ENCODE measurements around the gene BLOC1S2.
"Not testable (repeated sequence)": the region's sequence is repeated elsewhere in the genome, so short reads cannot be mapped to it uniquely, and the experiment has no call there.

BLOC1S2 gene

GRCh38 chr10:100286051-100287033, at the start of gene BLOC1S2:
Gene BLOC1S2, minus strand, starts transcription at chr10:100286680. Its CDS starts 21 bp downstream, at chr10:100286659.
- FAIRE-seq = no peak

GRCh38 chr10:100334762-100335161, 48.3 kb upstream of the BLOC1S2 start:
- FAIRE-seq = no peak

DNA sequence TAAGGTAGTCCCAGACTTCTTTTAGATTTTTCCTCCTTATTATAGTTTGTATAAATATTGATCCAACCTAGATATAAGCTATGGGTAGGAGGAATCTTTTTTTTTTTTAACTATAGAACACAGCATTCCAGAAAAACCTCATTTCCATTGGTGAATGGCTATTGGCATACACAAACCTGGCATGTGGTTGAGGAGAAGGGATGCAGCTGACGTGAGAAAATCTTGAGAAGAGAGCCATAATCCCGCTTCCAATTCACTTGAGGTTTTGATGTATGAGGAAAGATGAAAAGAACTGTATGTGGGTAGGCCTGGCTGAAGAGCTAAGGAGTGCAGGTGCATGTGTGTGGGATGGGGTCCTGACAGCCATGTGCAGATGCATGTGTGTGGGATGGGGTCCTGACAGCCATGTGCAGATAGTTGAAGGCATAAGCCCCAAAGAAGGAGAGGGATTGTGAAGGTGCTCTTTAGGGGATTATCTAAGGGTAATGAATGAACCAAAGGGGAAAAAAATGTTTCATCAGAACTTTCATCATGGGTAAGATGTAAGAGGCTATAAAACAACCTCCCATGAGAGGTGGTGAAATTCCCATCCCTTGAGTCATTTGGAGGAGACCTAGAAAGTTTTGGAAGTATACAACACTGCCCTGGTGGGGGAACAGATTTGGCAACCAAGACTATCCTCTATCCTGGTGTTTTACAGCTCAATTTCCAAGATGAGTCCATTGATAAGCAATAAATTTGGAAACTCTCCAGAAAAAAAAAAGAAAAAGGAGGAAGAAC, 47.4 kb upstream of the BLOC1S2 start:
- no peak for FAIRE-seq

DNA sequence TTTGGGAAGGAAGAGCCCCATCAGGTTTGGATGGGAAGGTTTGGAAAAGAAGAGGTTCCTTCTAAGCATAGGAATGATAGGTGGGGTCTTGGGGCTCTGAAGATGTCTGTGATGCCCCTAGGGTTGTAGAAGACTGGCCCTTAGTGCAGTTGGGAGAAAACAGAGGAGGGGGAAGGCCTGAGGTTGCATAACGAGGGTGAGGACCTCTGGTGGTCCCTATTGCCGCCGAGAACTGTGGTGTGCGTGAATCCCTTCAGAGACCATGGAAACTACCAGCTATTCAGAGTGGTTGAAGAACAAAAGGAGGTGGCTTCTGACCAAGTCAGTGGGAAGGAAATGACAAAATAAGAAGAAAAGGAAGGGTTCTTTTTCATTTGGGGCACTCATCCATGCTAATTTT, 46.6 kb upstream of the BLOC1S2 start:
- FAIRE-seq = no peak

DNA sequence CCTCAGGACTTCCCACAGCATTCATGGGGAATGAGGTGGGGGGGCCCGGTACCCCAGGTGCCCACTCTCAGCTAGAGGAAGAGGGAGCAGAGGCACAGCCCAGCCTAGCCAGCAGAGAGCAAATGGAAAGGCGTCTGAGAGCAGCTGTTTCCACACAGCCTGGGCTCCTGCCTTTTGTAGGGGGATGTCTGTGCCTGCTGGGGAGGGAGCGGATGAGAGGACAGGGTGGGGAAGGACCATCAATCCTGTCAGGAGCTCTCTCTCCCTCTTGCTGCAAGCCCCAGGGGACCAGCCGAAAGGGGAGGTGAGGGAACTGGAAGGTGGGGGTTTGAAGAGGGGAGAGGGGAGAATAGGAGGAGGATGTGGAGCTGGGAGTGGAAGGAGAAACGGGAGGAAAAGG, 43.6 kb upstream of the BLOC1S2 start, which contains the start of gene PKD2L1:
TSS of gene PKD2L1 (minus strand) at position 150 of the 400 bp plus-strand sequence. CDS start at position 25, 125 bp downstream.
- no peak for FAIRE-seq

- no peak for FAIRE-seq
Measured at GRCh38 chr10:100328198-100328597, 41.7 kb upstream of the BLOC1S2 start.

DNA sequence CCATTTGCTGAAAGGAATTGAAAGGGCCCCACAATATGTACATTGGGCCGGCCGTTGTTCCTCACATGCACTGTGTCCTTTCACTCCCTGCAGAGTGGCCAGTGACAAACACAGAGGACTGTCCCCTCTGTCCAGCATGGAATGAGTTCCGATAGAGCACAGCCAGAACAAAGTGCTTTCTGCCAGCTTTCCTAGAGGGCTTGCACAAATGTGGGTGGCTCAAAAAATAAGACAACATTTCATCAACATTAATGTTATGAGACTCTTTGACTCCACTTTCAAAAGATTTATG, 41.2 kb upstream of the BLOC1S2 start:
- FAIRE-seq = no peak

DNA sequence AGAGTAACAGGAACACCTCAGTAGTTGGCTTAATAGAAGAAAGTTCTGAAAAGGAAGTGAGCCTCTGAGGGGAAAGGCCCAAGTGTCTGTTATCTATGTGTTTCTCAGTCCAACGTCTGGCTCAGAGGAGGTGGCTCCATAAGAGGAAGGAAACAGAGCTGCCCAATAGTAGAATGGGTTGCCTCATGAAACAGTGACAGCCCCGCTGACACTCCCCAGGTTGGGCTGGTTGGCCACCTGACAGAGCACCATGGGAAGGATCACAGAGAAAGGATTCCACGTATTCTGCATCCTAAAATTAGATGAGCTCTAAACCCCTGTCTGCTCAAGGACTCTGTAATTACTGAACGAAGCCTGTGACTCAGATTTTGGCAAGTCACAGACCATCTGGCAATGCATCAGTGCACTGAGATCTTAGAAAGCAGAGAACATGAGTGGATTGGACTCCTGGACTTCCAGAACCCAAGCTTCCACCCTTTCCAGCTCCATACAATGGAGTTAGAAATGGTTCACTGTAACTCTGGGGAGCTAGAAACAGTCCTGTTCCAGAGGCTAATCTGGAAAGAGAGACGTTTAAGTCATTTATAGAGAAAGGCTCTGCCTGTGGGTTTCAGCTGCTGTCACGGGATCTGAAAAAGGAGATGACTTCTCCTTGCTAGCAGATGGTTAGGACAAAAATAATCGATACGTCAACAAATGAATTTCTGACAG, 40.7 kb upstream of the BLOC1S2 start:
- FAIRE-seq = no peak

DNA sequence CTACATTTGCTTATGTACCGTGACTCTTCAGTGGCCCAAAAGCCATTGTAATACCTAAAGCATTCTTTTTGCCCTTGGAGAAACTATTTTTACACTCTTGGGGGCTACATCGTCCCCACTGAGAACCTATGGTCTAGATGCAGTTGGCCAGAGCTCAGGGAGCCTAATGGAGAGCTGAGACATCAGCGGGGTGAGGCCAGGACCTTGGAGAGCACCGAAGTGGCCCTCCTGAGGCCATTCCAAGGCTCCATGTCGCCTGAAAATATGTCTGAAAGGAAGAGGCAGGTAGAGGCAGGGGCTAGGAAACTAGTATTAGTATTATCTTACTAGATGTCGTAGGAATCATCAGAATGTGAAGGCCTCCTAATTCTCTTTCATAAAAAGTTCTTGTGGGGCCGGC, 38.7 kb upstream of the BLOC1S2 start:
- no peak for FAIRE-seq

GRCh38 chr10:100319707-100320402, 33.4 kb upstream of the BLOC1S2 start:
- no peak for FAIRE-seq

GRCh38 chr10:100318207-100318606, 31.7 kb upstream of the BLOC1S2 start:
- no peak for FAIRE-seq

DNA sequence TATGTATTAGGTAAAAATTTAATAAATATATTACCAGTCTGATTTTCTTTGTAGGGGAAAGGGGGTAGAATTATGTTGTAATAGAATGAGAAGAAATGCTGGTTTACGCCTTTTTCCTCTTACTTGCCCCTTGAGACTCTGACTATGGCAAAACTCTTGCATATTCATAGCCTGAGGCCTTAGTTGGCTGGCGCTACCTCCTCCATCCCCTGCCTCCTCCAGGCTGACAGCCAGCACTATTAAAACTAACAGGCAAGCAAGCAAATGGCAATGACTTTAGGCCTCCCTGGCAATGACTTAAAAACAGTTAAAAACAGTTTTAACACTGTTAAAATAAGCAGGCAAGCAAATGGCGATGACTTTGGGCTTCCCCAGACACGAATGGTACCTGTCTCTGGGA, 29.1 kb upstream of the BLOC1S2 start:
- FAIRE-seq = no peak

GRCh38 chr10:100311298-100311697, 24.8 kb upstream of the BLOC1S2 start:
- no peak for FAIRE-seq

GRCh38 chr10:100307684-100308083, 21.2 kb upstream of the BLOC1S2 start:
- FAIRE-seq = no peak

GRCh38 chr10:100306861-100307260, 20.4 kb upstream of the BLOC1S2 start:
- no peak for FAIRE-seq

- no peak for FAIRE-seq
Measured at GRCh38 chr10:100304414-100304813, 17.9 kb upstream of the BLOC1S2 start.

- peak; percentile 95 for FAIRE-seq
Measured at GRCh38 chr10:100303724-100304319, 17.3 kb upstream of the BLOC1S2 start.

GRCh38 chr10:100301123-100301522, 14.6 kb upstream of the BLOC1S2 start:
- FAIRE-seq = not testable (repeated sequence)

GRCh38 chr10:100297242-100297641, 10.8 kb upstream of the BLOC1S2 start:
- FAIRE-seq = no peak

GRCh38 chr10:100293066-100293465, 6.6 kb upstream of the BLOC1S2 start:
- FAIRE-seq = no peak

DNA sequence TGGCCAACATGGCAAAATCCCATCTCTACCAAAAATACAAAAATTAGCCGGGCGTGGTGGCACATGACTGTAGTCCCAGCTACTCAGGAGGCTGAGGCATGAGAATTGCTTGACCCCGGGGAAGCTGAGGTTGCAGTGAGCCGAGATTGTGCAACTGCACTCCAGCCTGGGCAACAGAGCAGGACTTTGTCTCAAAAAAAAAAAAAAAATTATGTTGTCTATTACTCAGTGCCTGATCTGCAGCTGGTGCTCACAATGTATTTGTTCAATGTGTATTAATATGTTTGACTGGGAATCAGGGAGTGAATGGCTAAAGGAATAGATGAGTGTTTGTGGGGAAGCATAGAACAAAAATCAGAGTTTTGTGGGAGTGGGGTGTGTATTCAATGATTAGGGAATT, 5.8 kb upstream of the BLOC1S2 start:
- not testable (repeated sequence) for FAIRE-seq

DNA sequence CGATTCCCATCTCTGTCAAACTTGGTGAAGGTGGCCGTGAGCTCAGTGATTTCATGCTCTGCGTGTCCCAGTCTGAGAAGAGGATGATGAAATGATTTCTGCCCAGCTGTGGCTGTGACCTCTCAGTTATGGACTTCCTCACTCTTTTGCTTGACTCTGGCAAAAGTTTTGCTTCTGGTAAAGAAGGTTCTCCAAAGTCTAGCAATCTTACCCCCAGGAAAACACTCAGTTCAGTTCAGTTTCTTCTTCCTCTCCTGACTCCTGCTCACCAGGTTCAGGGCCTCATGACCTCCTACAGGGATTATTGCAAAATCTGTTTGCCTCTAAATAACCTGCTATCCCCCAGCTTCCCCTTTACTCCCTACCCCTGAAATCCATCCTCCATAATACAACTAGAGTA, 4.9 kb upstream of the BLOC1S2 start:
- no peak for FAIRE-seq

Data from G401.6 (cell line).